Measurements from ENCODE around the gene MYOC.
"Not testable (repeated sequence)": the region's sequence is repeated elsewhere in the genome, so short reads cannot be mapped to it uniquely, and the experiment has no call there.

Gene MYOC

GRCh38 chr1:171653796-171654195 is 1.3 kb upstream of the MYOC start:
- no peak for DNase-seq (ENCODE audit: low read depth)

- DNase-seq (ENCODE audit: low read depth) = no peak
Measured at GRCh38 chr1:171646249-171646560, 6.3 kb downstream of the MYOC start.

- no peak for DNase-seq (ENCODE audit: low read depth)
Measured at GRCh38 chr1:171645553-171646248, 6.8 kb downstream of the MYOC start.

- DNase-seq (ENCODE audit: low read depth) = peak; percentile 72
Measured at GRCh38 chr1:171644805-171645483, 7.5 kb downstream of the MYOC start.

GRCh38 chr1:171643156-171643555 is 9.3 kb downstream of the MYOC start:
- no peak for DNase-seq (ENCODE audit: low read depth)

GRCh38 chr1:171642197-171642596 is 10.3 kb downstream of the MYOC start:
- DNase-seq (ENCODE audit: low read depth) = no peak

- no peak for DNase-seq (ENCODE audit: low read depth)
Measured at GRCh38 chr1:171641076-171641864, 11.2 kb downstream of the MYOC start.

- no peak for DNase-seq (ENCODE audit: low read depth)
Measured at GRCh38 chr1:171640225-171640624, 12.3 kb downstream of the MYOC start.

- DNase-seq (ENCODE audit: low read depth) = no peak
Measured at GRCh38 chr1:171637928-171638576, 14.4 kb downstream of the MYOC start.

GRCh38 chr1:171636141-171636540 is 16.3 kb downstream of the MYOC start:
- no peak for DNase-seq (ENCODE audit: low read depth)

- DNase-seq (ENCODE audit: low read depth) = no peak
Measured at GRCh38 chr1:171635661-171636060, 16.8 kb downstream of the MYOC start.

GRCh38 chr1:171628225-171628624 is 24.3 kb downstream of the MYOC start:
- no peak for DNase-seq (ENCODE audit: low read depth)

GRCh38 chr1:171627020-171627419 is 25.5 kb downstream of the MYOC start:
- DNase-seq (ENCODE audit: low read depth) = no peak

GRCh38 chr1:171625225-171625624 is 27.3 kb downstream of the MYOC start:
- no peak for DNase-seq (ENCODE audit: low read depth)

GRCh38 chr1:171623651-171624331 is 28.7 kb downstream of the MYOC start:
- DNase-seq (ENCODE audit: low read depth) = no peak

- no peak for DNase-seq (ENCODE audit: low read depth)
Measured at GRCh38 chr1:171622152-171622462, 30.4 kb downstream of the MYOC start, which contains the start of gene MYOCOS. Gene MYOCOS, plus strand, starts transcription at chr1:171622243. Its CDS starts 1,641 bp downstream, at chr1:171623884.

GRCh38 chr1:171616586-171616985 is 35.9 kb downstream of the MYOC start:
- no peak for DNase-seq (ENCODE audit: low read depth)

GRCh38 chr1:171615122-171615906 is 37.2 kb downstream of the MYOC start:
- not testable (repeated sequence) for DNase-seq (ENCODE audit: low read depth)

- DNase-seq (ENCODE audit: low read depth) = no peak
Measured at GRCh38 chr1:171613282-171613681, 39.2 kb downstream of the MYOC start.

GRCh38 chr1:171611306-171611705 is 41.2 kb downstream of the MYOC start:
- peak; percentile 43 for DNase-seq (ENCODE audit: low read depth)

GRCh38 chr1:171610385-171610784 is 42.1 kb downstream of the MYOC start:
- peak; percentile 15 for DNase-seq (ENCODE audit: low read depth)

Data from amniotic epithelial cell (primary cell).